ENCODE data around the gene ITPR2. TPM values are rescaled to one million over a fixed set of nuclear protein-coding genes. Genes with fewer than 3 reads are reported as not detected.
A peak's percentile ranks its signal among the peaks of the same experiment; 100 is the strongest.
"Not testable (repeated sequence)": the region's sequence is repeated elsewhere in the genome, so short reads cannot be mapped to it uniquely, and the experiment has no call there.

The ITPR2 gene
- total and polyA plus RNA-seq, 2 of the 13 experiments (the other 11 are each of a cell fraction or from before 2014, with no cell fraction given) = 31.9 to 81.9 TPM

- peaks cover 97% of the 10 kb centered on the region for H3K79me2 ChIP-seq (ENCODE audit: insufficient read depth, low read length)
- in situ Hi-C loops (cut with HindIII; ENCODE audit: extremely low pct_ligation_motif_present, low pct_unique_long_range_greater_than_20kb) (no loop called here), intact Hi-C loops (cut with micrococcal nuclease; ENCODE audit: unreplicated experiment) (loop anchor here (10.0 kb wide), 1 partner anchor 104 kb away; the partner anchor contains the start of gene ITPR2)
- no peak for FAIRE-seq
- no TSS peak for BruUV-seq (replicated peaks)
- ChIA-PET POLR2A (no interaction called here), CTCF (ENCODE audit: low intra/inter-chr PET ratio, low total read pairs) (no interaction called here)
- H3K27me3 ChIP-seq (ENCODE audit: control insufficient read depth in 1 of 2, insufficient read depth in 2 of 2, low read length in 2 of 2) = no peaks in the 10 kb centered on the region
- no peak overlapping the region for H3K4me3 ChIP-seq (replicated peaks in 1 of 3; ENCODE audit: insufficient read depth in 1 of 3, low read depth in 2 of 3, low read length in 3 of 3)
- no peak for TF ChIP-seq KLF9 (CRISPR knock-in tag; IDR thresholded peaks at IDR 0.05; ENCODE audit: low read depth)
- no peak for TF ChIP-seq SRSF4 (IDR thresholded peaks at IDR 0.05; ENCODE audit: low read depth, low read length, poor library complexity, severe bottlenecking)
- no peak for TF ChIP-seq GPN1 (CRISPR knock-in tag; IDR thresholded peaks at IDR 0.05; ENCODE audit: borderline replicate concordance)
- no peak for TF ChIP-seq ZBTB1 (CRISPR knock-in tag; IDR thresholded peaks at IDR 0.05; ENCODE audit: borderline replicate concordance)
- TF ChIP-seq, protein P1, sequence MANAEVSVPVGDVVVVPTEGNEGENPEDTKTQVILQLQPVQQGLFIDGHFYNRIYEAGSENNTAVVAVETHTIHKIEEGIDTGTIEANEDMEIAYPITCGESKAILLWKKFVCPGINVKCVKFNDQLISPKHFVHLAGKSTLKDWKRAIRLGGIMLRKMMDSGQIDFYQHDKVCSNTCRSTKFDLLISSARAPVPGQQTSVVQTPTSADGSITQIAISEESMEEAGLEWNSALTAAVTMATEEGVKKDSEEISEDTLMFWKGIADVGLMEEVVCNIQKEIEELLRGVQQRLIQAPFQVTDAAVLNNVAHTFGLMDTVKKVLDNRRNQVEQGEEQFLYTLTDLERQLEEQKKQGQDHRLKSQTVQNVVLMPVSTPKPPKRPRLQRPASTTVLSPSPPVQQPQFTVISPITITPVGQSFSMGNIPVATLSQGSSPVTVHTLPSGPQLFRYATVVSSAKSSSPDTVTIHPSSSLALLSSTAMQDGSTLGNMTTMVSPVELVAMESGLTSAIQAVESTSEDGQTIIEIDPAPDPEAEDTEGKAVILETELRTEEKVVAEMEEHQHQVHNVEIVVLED (CRISPR knock-in tag; IDR thresholded peaks at IDR 0.05; ENCODE audit: borderline replicate concordance) = no peak
- no peak for TF ChIP-seq ZNF616 (CRISPR knock-in tag; IDR thresholded peaks at IDR 0.05; ENCODE audit: low read depth)
- no peak for TF ChIP-seq HOXD1 (CRISPR knock-in tag; IDR thresholded peaks at IDR 0.05)
- no peak for TF ChIP-seq KLF13 (CRISPR knock-in tag; IDR thresholded peaks at IDR 0.05)
- TF ChIP-seq NRL (CRISPR knock-in tag; IDR thresholded peaks at IDR 0.05; ENCODE audit: borderline replicate concordance) = no peak
- no peak for ATAC-seq
- no peak overlapping the region for H3K9ac ChIP-seq (ENCODE audit: insufficient read depth, low read depth, low read length)
- no peak overlapping the region for H2AFZ ChIP-seq (ENCODE audit: low read length)
- peak overlapping the region; percentile 52 for H3K27ac ChIP-seq (ENCODE audit: extremely low read length, insufficient read depth, low read length)
- H3K9me3 ChIP-seq (ENCODE audit: low read length) = no peaks in the 10 kb centered on the region
- peaks cover 97% of the 10 kb centered on the region for H3K4me1 ChIP-seq (ENCODE audit: insufficient read depth, low read length)
- H3K36me3 ChIP-seq (replicated peaks in 1 of 2; ENCODE audit: control insufficient read depth in 1 of 2, insufficient read depth in 2 of 2, low read length in 2 of 2) = peaks cover 0 to 5% of the 10 kb centered on the region in 2 experiments; a peak in 3 of 5 replicates
- no peak overlapping the region for H3K4me2 ChIP-seq (ENCODE audit: low read depth, low read length)
- no peak for DNase-seq (ENCODE audit: low spot score)
- 96% methylated on average over 7 of the region's 7 CpGs for WGBS (ENCODE audit: low lambda C conversion rate)
- no peaks in the 10 kb centered on the region for H4K20me1 ChIP-seq (ENCODE audit: insufficient read depth, low read length)
These were observed 102.3 kb downstream of the ITPR2 start for GRCh38 chr12:26730481-26731350.

DNA sequence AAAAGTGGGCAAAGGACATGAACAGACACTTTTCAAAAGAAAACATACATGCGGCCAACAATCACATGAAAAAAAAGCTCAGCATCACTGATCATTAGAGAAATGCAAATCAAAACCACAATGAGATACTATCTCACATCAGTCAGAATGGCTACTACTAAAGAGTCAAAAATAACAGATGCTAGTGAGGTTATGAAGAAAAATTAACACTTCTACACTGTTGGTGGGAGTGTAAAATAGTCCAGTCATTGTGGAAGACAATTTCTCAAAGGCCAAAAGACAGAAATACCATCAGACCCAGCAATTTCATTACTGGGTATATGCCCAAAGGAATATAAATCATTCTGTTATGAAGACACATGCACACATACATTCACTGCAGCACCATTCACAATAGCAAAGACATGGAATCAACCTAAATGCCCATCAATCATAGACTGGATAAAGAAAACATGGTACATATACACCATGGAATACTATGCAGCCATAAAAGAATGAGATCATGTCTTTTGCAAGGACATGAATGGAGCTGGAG, 103.8 kb downstream of the ITPR2 start:
- POLR2A ChIA-PET = interaction anchor here (0.9 to 1.1 kb wide), 2 partner anchors 16 to 38 kb away, joined by 3 read pairs; no protein-coding TSS in a partner anchor
- DNase-seq (ENCODE audit: low spot score); FAIRE-seq; intact Hi-C loops (cut with micrococcal nuclease; ENCODE audit: unreplicated experiment); H3K9ac ChIP-seq (ENCODE audit: insufficient read depth, low read depth, low read length); H2AFZ ChIP-seq (ENCODE audit: low read length); H3K4me3 ChIP-seq (replicated peaks in 1 of 3; ENCODE audit: insufficient read depth in 1 of 3, low read depth in 2 of 3, low read length in 3 of 3); H3K4me2 ChIP-seq (ENCODE audit: low read depth, low read length); in situ Hi-C loops (cut with HindIII; ENCODE audit: extremely low pct_ligation_motif_present, low pct_unique_long_range_greater_than_20kb); H3K9me3 ChIP-seq (ENCODE audit: low read length); BruUV-seq (replicated peaks); ATAC-seq; H3K27me3 ChIP-seq (ENCODE audit: control insufficient read depth in 1 of 2, insufficient read depth in 2 of 2, low read length in 2 of 2); H4K20me1 ChIP-seq (ENCODE audit: insufficient read depth, low read length); CTCF ChIA-PET (ENCODE audit: low intra/inter-chr PET ratio, low total read pairs): not testable (repeated sequence)
- Histone ChIP-seq H3K79me2 (ENCODE audit: insufficient read depth, low read length) (peaks cover 86% of the 10 kb centered on the region), H3K27ac (ENCODE audit: extremely low read length, insufficient read depth, low read length) (peak overlapping the region; percentile 52), H3K4me1 (ENCODE audit: insufficient read depth, low read length) (peaks cover 88% of the 10 kb centered on the region), H3K36me3 (replicated peaks in 1 of 2; ENCODE audit: control insufficient read depth in 1 of 2, insufficient read depth in 2 of 2, low read length in 2 of 2) (peaks cover 0 to 15% of the 10 kb centered on the region in 2 experiments)
- WGBS (ENCODE audit: low lambda C conversion rate) = 97% methylated on average over 1 of the region's 1 CpG
